ENCODE measurements around the gene CCSER2.
"Not testable (repeated sequence)": the region's sequence is repeated elsewhere in the genome, so short reads cannot be mapped to it uniquely, and the experiment has no call there.

CCSER2 gene

GRCh38 chr10:84469470-84469869, 141.1 kb downstream of the CCSER2 start:
- DNase-seq = no peak

- DNase-seq = no peak
These were observed 144.7 kb downstream of the CCSER2 start for GRCh38 chr10:84473136-84473535.

- DNase-seq = no peak
These were observed 149.2 kb downstream of the CCSER2 start for GRCh38 chr10:84477398-84478128.

- no peak for DNase-seq
These were observed 149.8 kb downstream of the CCSER2 start for GRCh38 chr10:84478151-84478550.

GRCh38 chr10:84478679-84479078, 150.3 kb downstream of the CCSER2 start:
- no peak for DNase-seq

DNA sequence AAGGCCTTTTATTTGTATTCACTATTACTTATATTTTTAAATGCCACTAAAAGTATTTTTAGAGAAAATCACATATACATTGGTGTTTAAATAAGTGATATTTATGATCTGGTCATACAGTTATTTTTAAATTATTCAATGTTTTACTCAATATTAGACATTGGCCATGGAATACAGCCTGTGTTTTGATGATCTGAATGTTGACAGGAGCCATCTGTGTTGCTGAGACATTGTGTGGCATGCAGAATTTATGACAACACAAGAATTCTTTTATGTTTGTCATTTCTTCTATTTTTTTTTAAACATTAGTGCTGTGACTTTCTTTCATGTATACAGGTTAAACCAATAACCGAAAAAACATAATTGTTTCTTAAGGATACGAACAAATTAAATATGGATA, 156.2 kb downstream of the CCSER2 start:
- no peak for DNase-seq

- no peak for DNase-seq
These were observed 165.0 kb downstream of the CCSER2 start for GRCh38 chr10:84493361-84493760.

GRCh38 chr10:84493951-84494848, 165.8 kb downstream of the CCSER2 start:
- DNase-seq = no peak

DNA sequence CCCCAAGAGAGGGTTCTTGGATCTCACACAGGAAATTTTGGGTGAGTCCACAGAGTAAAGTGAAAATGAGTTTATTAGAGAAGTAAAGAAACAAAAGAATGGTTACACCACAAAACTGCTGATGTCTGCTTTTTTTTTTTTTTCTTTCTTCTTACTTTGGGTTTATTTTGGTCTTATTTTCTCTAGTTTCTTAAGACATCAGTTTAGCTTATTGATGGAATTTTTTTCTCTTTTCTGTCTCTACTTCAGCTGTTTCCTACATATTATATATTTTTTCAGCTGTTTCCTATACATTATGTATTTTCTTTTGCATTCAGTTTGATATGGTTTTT, 166.4 kb downstream of the CCSER2 start:
- no peak for DNase-seq

DNA sequence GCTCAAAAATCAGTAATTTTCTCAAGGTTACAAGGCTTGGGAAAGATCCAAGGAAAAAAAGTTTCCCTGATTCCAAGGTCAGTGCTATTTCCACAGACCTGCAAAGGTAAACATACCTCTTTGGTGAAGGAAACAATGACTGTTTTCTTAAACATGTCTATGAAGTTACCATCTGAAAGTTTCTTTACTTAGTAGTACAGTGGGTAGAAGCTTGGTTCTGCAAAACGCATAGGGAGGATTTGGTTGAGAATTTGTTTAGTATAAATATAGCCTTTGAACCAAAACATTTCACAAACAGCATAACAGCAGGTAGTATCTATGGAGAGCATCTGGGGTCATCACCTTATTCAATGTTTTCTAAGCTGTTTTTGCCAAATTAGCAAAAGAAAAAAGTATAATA, 169.6 kb downstream of the CCSER2 start:
- no peak for DNase-seq

GRCh38 chr10:84499039-84499438, 170.7 kb downstream of the CCSER2 start:
- not testable (repeated sequence) for DNase-seq

DNA sequence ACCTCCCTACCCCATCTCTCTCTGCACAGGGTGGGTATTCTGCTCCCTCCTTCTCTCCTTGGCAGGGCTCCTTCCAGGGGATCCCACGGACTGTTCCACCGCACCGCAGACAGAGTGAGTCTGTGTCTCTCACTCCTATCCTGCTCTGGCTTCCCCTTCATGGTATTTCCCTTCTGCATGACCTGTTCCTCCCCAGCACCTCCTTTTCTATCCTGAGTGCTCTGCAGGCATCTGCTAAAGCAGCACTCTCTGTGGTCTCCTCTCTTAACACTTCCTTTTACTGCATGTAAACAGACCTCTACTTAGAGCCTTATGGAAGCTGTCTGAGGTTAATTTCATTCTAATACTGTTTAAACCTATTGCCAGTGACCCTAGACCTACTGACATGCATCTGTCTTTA, 171.5 kb downstream of the CCSER2 start:
- DNase-seq = no peak

- no peak for DNase-seq
These were observed 181.7 kb downstream of the CCSER2 start for GRCh38 chr10:84510121-84510520.

GRCh38 chr10:84511106-84511505, 182.7 kb downstream of the CCSER2 start:
- DNase-seq = no peak

DNA sequence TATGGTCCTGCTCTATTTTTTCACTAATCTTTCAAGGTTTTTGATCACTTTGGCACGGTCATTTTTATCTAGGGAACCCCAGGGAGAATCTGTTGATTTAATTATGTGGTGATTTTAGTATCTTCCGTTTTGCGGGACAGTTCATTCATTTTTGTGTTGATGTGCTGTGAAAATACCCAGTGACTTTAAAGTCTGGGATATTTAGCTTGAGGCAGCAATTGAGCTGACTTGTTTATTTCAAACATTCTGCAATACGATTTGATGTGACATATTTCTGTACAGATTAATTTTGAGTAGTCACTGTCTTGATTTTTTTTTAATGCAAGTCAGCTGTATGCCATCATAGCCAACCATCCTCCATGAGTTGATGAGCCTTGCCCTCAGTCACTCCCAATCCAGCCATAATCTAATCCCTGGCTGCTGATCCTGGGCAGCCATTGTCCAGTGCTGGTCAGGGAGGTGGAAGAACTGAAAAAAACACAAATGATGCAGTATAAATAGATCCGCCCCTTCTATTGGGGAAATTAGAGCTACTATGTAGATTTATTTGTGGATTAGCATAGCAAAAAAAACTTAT, 183.4 kb downstream of the CCSER2 start:
- no peak for DNase-seq

DNA sequence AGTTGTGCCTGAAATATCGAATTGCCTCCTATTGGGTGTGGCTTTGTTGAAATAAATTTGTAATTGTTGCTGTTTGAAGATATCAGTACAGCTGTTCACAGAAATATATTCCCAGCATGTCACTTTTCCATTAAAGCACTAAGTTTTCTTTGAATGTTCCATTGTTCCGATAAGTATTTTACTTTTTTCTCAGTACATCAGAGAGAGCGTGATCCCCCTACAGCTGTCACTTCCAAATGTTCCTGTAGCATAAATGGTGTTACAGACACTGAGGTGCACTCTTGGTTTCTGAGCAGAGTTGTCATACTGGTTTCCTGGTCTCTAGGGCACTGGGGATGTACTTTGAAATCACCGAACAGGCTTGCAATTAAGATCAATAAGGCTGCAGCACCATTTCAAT, 189.2 kb downstream of the CCSER2 start:
- no peak for DNase-seq

DNA sequence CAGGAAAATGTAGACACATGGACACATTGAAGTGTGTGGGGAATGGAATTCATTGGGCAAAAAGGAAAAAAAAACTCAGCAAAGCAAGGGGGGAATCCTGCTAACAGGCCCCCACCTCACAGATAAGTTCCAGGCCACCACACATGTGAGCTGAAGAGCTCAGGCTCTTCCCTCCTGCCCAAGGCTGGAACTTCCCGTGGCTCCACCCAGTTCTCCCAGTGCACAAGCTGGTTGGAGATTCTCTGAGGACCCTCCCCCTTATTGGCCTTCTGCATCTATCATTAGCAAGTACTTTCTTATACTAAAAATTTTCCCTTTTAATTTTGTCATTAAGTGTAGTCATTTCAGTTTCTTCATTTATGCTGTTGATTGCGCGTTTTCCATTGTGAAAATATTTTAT, 190.8 kb downstream of the CCSER2 start:
- no peak for DNase-seq

- no peak for DNase-seq
These were observed 192.6 kb downstream of the CCSER2 start for GRCh38 chr10:84521013-84521412.

DNA sequence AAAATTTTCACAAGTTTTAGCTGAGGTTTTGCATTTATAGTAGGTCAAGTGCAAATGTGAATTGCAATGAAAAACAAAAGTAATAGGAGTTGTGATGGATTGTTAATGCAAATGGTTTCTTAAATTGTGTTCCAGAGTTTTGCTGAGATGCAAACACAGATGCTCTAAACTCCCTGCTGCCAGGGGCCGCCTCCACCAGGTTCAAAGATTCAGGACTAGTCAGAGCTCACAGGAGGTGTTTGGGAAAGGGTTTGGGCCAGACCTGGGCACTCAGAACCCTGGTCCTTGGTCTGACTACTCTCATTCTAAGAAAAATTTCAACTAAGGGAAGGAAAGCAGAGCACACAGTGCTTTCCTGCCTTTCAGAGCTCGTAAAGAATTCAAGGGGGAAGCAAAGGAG, 193.1 kb downstream of the CCSER2 start:
- DNase-seq = no peak

GRCh38 chr10:84522612-84523462, 194.4 kb downstream of the CCSER2 start:
- no peak for DNase-seq

DNA sequence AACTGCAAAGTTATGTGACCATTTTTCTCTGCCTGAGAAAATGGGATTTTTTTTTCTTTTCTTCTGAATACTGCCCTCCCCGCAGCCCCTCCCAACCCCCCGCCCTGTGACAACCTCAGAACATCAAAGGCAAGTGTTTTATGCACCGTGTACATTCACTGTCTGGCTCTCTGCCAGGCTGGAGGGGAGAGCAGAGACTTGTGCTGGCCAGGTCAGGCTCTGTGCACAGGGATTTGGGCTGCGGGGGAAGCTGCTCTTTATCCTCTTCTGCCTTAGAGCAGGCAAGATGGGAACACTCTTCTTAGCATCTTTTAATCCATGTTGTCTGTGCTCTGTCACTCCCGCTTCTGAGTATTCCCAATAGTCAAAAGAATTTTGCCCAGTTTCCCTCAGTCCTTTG, 195.1 kb downstream of the CCSER2 start:
- no peak for DNase-seq

DNA sequence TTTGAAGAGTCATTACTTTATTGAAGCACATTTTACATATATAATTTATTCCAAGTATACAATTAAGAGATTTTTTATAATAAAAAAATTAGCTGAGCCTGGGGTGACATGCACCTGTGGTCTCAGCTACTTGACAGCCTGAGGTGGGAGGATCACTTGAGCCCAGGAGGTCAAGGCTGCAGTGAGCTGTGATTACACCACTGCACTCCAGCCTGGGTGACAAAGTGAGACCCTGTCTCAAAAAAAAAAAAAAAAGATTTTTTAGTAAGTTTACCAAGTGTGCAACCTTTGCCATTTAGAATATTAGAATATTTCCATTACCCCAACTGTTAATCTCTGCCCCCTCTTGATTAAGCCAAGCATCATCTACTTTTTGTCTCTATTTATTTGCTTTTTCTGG, 196.0 kb downstream of the CCSER2 start:
- no peak for DNase-seq
